D721Med (cell line): ENCODE data around the gene PGBD4.
"Not testable (repeated sequence)": the region's sequence is repeated elsewhere in the genome, so short reads cannot be mapped to it uniquely, and the experiment has no call there.

Experiments used
- DNase-seq: peaks from one replicate; pipeline ENCODE4 v3.0.0; 2011; ENCODE audit warnings: low spot score; ENCODE audit not compliant: insufficient read length
- FAIRE-seq: peaks from 2 replicates; lab custom pipeline; 2011; peaks lifted over from hg19 to GRCh38; lab: Jason Lieb, UNC
- TF ChIP-seq, protein P1 (sequence below): IDR thresholded peaks from 2 replicates; pipeline ENCODE4 v1.5.1; 2012; ENCODE audit warnings: mild to moderate bottlenecking, control low read depth; ENCODE audit not compliant: insufficient read depth; ENCODE audit errors: missing control alignments

Gene PGBD4

GRCh38 chr15:34109797-34110663 is 8.1 kb downstream of the PGBD4 start:
- TF ChIP-seq, protein P1, sequence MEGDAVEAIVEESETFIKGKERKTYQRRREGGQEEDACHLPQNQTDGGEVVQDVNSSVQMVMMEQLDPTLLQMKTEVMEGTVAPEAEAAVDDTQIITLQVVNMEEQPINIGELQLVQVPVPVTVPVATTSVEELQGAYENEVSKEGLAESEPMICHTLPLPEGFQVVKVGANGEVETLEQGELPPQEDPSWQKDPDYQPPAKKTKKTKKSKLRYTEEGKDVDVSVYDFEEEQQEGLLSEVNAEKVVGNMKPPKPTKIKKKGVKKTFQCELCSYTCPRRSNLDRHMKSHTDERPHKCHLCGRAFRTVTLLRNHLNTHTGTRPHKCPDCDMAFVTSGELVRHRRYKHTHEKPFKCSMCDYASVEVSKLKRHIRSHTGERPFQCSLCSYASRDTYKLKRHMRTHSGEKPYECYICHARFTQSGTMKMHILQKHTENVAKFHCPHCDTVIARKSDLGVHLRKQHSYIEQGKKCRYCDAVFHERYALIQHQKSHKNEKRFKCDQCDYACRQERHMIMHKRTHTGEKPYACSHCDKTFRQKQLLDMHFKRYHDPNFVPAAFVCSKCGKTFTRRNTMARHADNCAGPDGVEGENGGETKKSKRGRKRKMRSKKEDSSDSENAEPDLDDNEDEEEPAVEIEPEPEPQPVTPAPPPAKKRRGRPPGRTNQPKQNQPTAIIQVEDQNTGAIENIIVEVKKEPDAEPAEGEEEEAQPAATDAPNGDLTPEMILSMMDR = peak; percentile 87
- no peak for DNase-seq
- FAIRE-seq = peak; percentile 29

DNA sequence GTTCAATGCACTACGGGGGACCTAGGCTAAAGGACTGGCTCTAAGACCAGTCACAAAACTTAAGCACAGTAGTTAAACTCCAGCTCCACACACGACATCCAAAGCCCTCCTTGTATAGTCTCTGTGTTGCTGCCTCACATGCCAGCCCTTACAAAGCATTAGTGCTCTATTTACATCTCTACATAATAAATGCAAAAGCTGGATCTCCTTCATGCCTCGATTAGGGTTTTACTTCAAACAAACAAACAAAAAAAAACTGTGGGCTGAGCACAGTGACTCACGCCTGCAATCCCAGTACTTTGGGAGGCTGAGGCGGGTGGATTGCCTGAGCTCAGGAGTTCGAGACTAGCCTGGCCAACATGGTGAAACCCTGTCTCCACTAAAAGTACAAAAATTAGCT is 9.6 kb downstream of the PGBD4 start:
- no peak for FAIRE-seq
- no peak for DNase-seq
- TF ChIP-seq, protein P1 = no peak

DNA sequence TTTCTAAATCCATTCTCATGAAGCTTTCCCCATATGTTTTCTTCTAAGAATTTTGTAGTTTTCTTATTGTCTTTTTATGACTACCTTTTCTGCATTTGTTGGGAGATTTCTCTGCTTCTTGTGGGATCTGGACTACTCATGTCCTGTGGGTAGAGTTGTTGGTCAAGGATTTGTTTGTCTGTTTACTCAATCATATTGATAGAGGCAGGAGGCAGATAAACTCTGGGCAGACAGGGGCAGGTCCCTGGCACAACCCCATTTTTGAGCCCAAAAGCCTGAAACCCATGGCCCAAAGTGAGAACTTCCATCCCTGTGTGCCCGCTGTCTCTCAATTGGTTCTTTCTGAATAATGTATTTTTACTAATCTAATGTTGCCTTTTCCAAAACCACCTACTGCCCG is 12.3 kb downstream of the PGBD4 start:
- TF ChIP-seq, protein P1 = no peak
- FAIRE-seq = no peak
- no peak for DNase-seq

DNA sequence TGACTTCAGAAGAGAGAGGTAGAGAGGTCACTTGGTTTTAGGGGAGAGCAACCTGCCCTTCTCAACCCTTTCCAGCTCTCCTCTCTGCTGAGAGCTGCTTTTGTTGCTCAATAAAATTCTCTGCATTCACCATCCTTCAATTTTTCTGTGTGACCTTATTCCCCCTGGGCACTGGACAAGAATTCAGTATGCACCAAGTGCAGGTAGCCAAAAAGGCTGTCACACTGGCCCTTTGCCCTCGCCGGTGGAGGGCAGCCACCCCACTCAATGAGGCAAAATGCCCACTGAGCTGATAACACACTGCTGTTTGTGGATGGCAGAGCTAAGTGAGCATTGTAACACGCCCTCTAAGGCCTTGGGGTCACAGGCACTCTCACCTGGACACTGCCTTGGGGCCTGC is 12.9 kb downstream of the PGBD4 start:
- TF ChIP-seq, protein P1 = no peak
- FAIRE-seq (no peak), DNase-seq (no peak)

DNA sequence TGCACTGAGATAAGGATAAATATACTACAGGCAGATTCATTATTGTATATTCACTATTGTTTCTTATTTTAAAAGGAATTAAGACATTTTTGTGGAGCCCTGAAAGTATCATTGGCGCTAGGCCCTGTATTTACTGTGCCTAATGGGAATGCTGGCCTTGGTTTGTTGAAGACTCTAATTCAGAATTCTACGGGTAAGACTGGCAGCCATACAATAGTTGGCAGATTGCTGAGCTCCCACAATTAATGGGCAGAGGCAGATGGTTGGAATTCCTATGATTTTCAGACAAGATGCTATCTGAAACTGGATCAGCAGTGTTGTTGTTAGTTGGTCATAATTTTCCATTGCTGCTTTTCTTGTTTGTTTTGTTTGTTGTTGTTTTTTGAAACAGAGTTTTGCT is 14.7 kb downstream of the PGBD4 start:
- DNase-seq (no peak), FAIRE-seq (no peak)
- TF ChIP-seq, protein P1 = no peak

DNA sequence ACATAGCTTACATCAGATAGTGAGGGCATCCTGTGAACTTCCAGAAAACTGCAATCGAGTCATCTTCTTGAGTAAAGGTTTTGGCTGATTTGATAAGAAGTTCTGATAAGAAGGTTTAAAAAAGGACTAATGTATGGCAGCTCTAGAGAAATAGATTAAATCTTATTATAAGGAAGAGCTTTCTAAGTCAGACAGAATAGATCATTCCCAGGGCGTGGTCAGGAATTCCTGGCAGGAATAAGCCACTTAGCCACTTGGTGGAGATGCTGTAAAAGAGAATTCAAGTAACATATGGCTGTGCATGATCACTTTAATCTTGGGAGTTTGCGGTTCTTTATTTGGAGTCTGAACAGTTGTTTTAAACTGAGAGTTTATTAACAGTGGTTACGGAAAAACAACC is 17.4 kb downstream of the PGBD4 start:
- peak; percentile 53 for FAIRE-seq
- no peak for DNase-seq
- TF ChIP-seq, protein P1 = peak; percentile 42

- DNase-seq, FAIRE-seq: not testable (repeated sequence)
Measured at GRCh38 chr15:34120420-34120819, 18.5 kb downstream of the PGBD4 start.

DNA sequence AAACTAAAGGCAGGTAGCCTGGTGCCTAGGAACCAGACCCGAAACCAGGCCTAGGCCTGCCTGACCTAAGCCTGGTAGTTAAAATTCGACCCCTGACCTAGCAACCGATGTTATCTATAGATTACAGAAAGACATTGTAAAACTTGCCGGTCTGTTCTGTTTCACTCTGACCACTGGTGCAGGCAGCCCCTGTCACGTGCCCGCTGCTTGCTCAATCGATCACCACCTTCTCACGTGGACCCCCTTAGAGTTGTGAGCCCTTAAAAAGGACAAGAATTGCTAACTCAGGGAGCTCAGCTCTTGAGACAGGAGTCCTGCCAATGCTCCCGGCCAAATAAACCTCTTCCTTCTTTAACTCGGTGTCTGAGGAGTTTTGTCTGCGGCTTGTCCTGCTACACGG is 19.9 kb downstream of the PGBD4 start:
- DNase-seq, FAIRE-seq: not testable (repeated sequence)
